Measurements from ENCODE around the gene SLIT1. TPM values are rescaled to one million over a fixed set of nuclear protein-coding genes. Genes with fewer than 3 reads are reported as not detected.

The SLIT1 gene
- total RNA-seq, 1 experiment from 2014 or later, result 1.0 TPM

DNA sequence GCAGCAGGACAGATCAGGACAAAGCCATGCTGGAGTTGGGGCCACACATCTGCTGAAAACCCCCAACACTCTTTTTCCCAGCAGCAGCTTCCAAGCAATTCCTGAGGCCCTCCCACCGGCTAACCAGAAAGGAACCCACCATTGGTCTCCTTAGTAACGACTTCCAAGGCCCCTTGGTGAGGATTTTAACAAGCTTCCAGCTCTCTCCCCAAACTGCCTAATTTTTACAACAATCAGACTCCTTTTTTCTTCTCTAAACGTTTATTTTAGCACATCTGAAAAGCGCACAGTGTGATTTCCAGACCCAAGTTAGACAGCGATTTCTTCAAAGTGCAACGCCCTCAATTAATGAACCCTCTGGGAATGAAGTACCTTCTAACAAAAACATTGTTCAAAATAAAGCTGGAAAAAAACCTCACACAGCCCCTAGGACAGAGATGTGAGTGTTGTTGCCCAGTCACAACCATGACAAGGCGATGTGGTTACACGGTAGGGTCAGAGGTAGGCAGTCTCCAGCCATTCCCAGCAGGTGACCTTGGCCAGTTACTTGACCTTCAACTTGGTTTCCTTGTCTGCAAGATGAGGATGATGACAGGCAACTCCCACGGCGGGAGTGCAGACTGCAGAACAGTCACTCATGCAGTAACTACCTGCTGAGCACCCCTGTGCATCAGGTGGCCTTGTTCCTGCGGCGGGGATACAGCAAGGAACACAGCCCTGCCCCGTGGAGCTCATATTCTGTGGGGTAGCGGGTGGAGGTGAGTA, 82.3 kb downstream of the SLIT1 start:
- H3K9ac ChIP-seq (ENCODE audit: low read length), result no peak overlapping the region
- DNase-seq, result no peak
- no peaks in the 10 kb centered on the region for H3K36me3 ChIP-seq (ENCODE audit: insufficient read depth, low read length)
- no peak overlapping the region for H2AFZ ChIP-seq (ENCODE audit: low read length)
- H3K27ac ChIP-seq (ENCODE audit: low read length), result no peak overlapping the region
- H3K27me3 ChIP-seq (ENCODE audit: low read length), result no peaks in the 10 kb centered on the region
- peaks cover 7% of the 10 kb centered on the region for H3K4me1 ChIP-seq (ENCODE audit: low read length)
- no peaks in the 10 kb centered on the region for H3K9me3 ChIP-seq (ENCODE audit: low read length)
- H3K4me3 ChIP-seq (ENCODE audit: low read length), result no peak overlapping the region
- no peaks in the 10 kb centered on the region for H3K79me2 ChIP-seq (ENCODE audit: low read length)
- H3K9me2 ChIP-seq (replicated peaks; ENCODE audit: insufficient read depth, low read length), result no peaks in the 10 kb centered on the region
- no peak overlapping the region for H3K4me2 ChIP-seq (ENCODE audit: low read depth, low read length, poor library complexity, severe bottlenecking)
- no peaks in the 10 kb centered on the region for H4K20me1 ChIP-seq (ENCODE audit: insufficient read depth, low read depth, low read length)

DNA sequence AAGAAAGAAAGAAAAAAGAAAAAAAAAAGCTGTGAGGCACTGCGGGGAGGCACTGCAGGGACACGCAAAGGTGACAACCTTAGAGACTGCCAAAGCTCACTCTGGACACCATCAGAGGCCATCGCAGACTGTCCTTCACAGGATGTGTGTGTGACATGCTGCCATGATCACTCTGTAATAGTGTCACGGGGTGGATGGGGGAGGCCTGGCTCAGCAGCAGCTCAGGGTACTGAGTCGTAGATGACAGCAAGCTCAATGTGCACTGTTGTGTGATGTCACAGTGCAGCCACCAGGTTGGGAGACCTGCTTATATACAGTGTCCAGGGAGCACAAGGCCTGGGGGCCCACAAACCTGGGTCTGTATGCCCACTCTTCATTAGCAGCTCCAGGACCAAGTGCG, 83.3 kb downstream of the SLIT1 start:
- H3K9me3 ChIP-seq (ENCODE audit: low read length), result no peaks in the 10 kb centered on the region
- H3K36me3 ChIP-seq (ENCODE audit: insufficient read depth, low read length), result no peaks in the 10 kb centered on the region

DNA sequence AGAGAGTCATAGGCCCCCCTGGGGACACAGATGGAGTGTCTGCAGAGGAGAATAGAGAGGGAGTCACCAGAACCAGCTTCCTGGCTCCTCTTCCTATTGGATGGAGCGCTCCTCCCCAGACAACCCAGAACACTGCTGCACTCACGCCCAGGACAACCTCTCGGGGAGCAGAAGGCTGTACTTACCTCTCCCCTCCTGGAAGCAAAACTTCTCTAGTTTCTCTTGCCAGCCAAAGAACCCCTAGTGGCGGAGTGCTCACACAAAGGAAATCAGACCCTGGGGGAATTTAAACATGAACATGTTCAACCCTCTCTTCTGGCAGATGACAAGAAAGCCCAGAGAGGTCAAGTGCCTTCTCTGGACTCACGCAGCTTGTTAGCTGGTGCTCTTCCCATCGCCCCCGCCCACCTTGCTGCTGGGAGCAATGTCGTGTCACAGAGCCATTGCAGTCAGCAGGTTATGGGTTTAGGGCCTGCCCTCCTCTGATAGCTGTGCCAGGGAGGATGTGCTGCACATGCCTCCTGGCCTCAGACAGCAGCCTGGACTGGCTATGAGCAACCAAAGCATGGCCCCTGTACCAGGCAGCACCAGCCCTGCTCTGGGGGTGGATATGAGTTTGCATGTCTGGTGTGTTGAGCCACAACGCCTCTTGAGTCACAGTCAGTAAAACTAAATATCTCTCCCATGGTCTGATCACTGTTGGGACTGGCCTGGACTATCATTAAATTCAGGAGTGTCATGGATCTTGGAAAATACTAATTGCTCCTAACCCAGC, 84.4 kb downstream of the SLIT1 start:
- H3K4me1 ChIP-seq (ENCODE audit: low read length), result peaks cover 7% of the 10 kb centered on the region
- no peaks in the 10 kb centered on the region for H3K36me3 ChIP-seq (ENCODE audit: insufficient read depth, low read length)

More for the DNA sequence above, 83.3 kb downstream of the SLIT1 start:
- DNase-seq, result no peak
- Histone ChIP-seq H3K9ac (ENCODE audit: low read length) (no peak overlapping the region), H3K79me2 (ENCODE audit: low read length) (no peaks in the 10 kb centered on the region), H3K27ac (ENCODE audit: low read length) (no peak overlapping the region), H2AFZ (ENCODE audit: low read length) (no peak overlapping the region), H4K20me1 (ENCODE audit: insufficient read depth, low read depth, low read length) (no peaks in the 10 kb centered on the region), H3K4me2 (ENCODE audit: low read depth, low read length, poor library complexity, severe bottlenecking) (no peak overlapping the region), H3K27me3 (ENCODE audit: low read length) (no peaks in the 10 kb centered on the region), H3K4me3 (ENCODE audit: low read length) (no peak overlapping the region), H3K9me2 (replicated peaks; ENCODE audit: insufficient read depth, low read length) (no peaks in the 10 kb centered on the region), H3K4me1 (ENCODE audit: low read length) (peaks cover 7% of the 10 kb centered on the region)

GRCh38 chr10:97100657-97101056, 85.1 kb downstream of the SLIT1 start:
- Histone ChIP-seq H3K36me3 (ENCODE audit: insufficient read depth, low read length) (no peaks in the 10 kb centered on the region), H3K27ac (ENCODE audit: low read length) (no peak overlapping the region), H4K20me1 (ENCODE audit: insufficient read depth, low read depth, low read length) (no peaks in the 10 kb centered on the region), H3K79me2 (ENCODE audit: low read length) (no peaks in the 10 kb centered on the region), H3K27me3 (ENCODE audit: low read length) (no peaks in the 10 kb centered on the region), H2AFZ (ENCODE audit: low read length) (no peak overlapping the region), H3K4me3 (ENCODE audit: low read length) (no peak overlapping the region), H3K4me2 (ENCODE audit: low read depth, low read length, poor library complexity, severe bottlenecking) (no peak overlapping the region), H3K4me1 (ENCODE audit: low read length) (peaks cover 9% of the 10 kb centered on the region), H3K9ac (ENCODE audit: low read length) (no peak overlapping the region), H3K9me3 (ENCODE audit: low read length) (no peaks in the 10 kb centered on the region), H3K9me2 (replicated peaks; ENCODE audit: insufficient read depth, low read length) (no peaks in the 10 kb centered on the region)
- no peak for DNase-seq

More for the DNA sequence above, 84.4 kb downstream of the SLIT1 start:
- Histone ChIP-seq H2AFZ (ENCODE audit: low read length) (no peak overlapping the region), H3K4me3 (ENCODE audit: low read length) (no peak overlapping the region), H3K9me3 (ENCODE audit: low read length) (no peaks in the 10 kb centered on the region), H3K27ac (ENCODE audit: low read length) (no peak overlapping the region), H3K79me2 (ENCODE audit: low read length) (no peaks in the 10 kb centered on the region), H3K9me2 (replicated peaks; ENCODE audit: insufficient read depth, low read length) (no peaks in the 10 kb centered on the region), H3K27me3 (ENCODE audit: low read length) (no peaks in the 10 kb centered on the region), H3K4me2 (ENCODE audit: low read depth, low read length, poor library complexity, severe bottlenecking) (no peak overlapping the region), H4K20me1 (ENCODE audit: insufficient read depth, low read depth, low read length) (no peaks in the 10 kb centered on the region), H3K9ac (ENCODE audit: low read length) (no peak overlapping the region)
- peak; percentile 49 for DNase-seq

DNA sequence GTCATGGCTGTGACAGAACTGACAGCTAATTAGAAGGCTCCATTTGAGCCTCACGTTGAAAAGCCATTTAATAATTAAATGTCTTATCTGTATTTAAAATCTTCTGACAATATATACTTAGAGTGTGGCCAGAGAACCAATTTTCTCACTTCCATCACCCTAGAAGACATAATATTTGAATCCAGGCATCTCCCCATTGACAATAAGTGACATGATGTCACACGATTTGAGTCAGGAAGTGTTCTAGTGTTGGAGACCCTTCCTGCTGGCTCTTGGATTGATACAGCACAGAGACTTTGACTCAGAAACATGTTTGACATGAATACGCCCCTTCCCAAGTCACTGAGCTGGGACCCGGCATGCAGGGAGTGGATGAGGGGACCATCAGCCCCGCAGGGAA, 85.9 kb downstream of the SLIT1 start:
- Histone ChIP-seq H4K20me1 (ENCODE audit: insufficient read depth, low read depth, low read length) (no peaks in the 10 kb centered on the region), H3K4me2 (ENCODE audit: low read depth, low read length, poor library complexity, severe bottlenecking) (no peak overlapping the region), H3K9me2 (replicated peaks; ENCODE audit: insufficient read depth, low read length) (no peaks in the 10 kb centered on the region), H3K4me1 (ENCODE audit: low read length) (peaks cover 13% of the 10 kb centered on the region), H3K9me3 (ENCODE audit: low read length) (no peaks in the 10 kb centered on the region), H3K9ac (ENCODE audit: low read length) (no peak overlapping the region), H2AFZ (ENCODE audit: low read length) (no peak overlapping the region), H3K36me3 (ENCODE audit: insufficient read depth, low read length) (no peaks in the 10 kb centered on the region), H3K27ac (ENCODE audit: low read length) (no peak overlapping the region), H3K79me2 (ENCODE audit: low read length) (no peaks in the 10 kb centered on the region), H3K27me3 (ENCODE audit: low read length) (no peaks in the 10 kb centered on the region), H3K4me3 (ENCODE audit: low read length) (no peak overlapping the region)
- DNase-seq, result no peak

GRCh38 chr10:97099089-97099488, 86.7 kb downstream of the SLIT1 start:
- no peak overlapping the region for H3K4me2 ChIP-seq (ENCODE audit: low read depth, low read length, poor library complexity, severe bottlenecking)
- H3K79me2 ChIP-seq (ENCODE audit: low read length), result no peaks in the 10 kb centered on the region
- peaks cover 13% of the 10 kb centered on the region for H3K4me1 ChIP-seq (ENCODE audit: low read length)

DNA sequence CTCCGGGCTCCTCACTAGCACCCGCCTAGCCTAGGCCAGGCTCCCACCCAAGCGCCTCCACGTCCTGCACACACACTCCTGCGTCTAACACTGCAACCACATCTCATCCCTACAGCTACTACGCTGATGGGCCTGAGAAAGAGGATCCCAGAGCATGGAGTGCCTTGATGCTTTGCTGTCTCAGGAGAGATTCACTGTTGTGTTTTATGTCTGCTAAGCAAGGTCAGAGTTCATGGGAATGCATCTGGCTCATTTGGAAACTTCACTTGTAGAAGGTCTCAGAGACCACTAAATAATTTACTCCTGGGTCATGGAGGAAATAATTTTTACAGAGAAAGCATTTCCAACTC, 88.7 kb downstream of the SLIT1 start:
- no peaks in the 10 kb centered on the region for H3K27me3 ChIP-seq (ENCODE audit: low read length)
- H3K79me2 ChIP-seq (ENCODE audit: low read length), result no peaks in the 10 kb centered on the region
- H3K4me3 ChIP-seq (ENCODE audit: low read length), result no peak overlapping the region
- no peak for DNase-seq
- no peak overlapping the region for H3K27ac ChIP-seq (ENCODE audit: low read length)
- H3K9me3 ChIP-seq (ENCODE audit: low read length), result no peaks in the 10 kb centered on the region
- no peaks in the 10 kb centered on the region for H4K20me1 ChIP-seq (ENCODE audit: insufficient read depth, low read depth, low read length)
- no peak overlapping the region for H3K4me2 ChIP-seq (ENCODE audit: low read depth, low read length, poor library complexity, severe bottlenecking)
- H3K9me2 ChIP-seq (replicated peaks; ENCODE audit: insufficient read depth, low read length), result no peaks in the 10 kb centered on the region
- peaks cover 13% of the 10 kb centered on the region for H3K4me1 ChIP-seq (ENCODE audit: low read length)
- no peak overlapping the region for H2AFZ ChIP-seq (ENCODE audit: low read length)
- no peaks in the 10 kb centered on the region for H3K36me3 ChIP-seq (ENCODE audit: insufficient read depth, low read length)
- no peak overlapping the region for H3K9ac ChIP-seq (ENCODE audit: low read length)

More at GRCh38 chr10:97099089-97099488, 86.7 kb downstream of the SLIT1 start:
- Histone ChIP-seq H2AFZ (ENCODE audit: low read length) (no peak overlapping the region), H3K9me2 (replicated peaks; ENCODE audit: insufficient read depth, low read length) (no peaks in the 10 kb centered on the region), H4K20me1 (ENCODE audit: insufficient read depth, low read depth, low read length) (no peaks in the 10 kb centered on the region), H3K36me3 (ENCODE audit: insufficient read depth, low read length) (no peaks in the 10 kb centered on the region), H3K27ac (ENCODE audit: low read length) (no peak overlapping the region), H3K4me3 (ENCODE audit: low read length) (no peak overlapping the region), H3K9me3 (ENCODE audit: low read length) (no peaks in the 10 kb centered on the region), H3K27me3 (ENCODE audit: low read length) (no peaks in the 10 kb centered on the region), H3K9ac (ENCODE audit: low read length) (no peak overlapping the region)
- no peak for DNase-seq

DNA sequence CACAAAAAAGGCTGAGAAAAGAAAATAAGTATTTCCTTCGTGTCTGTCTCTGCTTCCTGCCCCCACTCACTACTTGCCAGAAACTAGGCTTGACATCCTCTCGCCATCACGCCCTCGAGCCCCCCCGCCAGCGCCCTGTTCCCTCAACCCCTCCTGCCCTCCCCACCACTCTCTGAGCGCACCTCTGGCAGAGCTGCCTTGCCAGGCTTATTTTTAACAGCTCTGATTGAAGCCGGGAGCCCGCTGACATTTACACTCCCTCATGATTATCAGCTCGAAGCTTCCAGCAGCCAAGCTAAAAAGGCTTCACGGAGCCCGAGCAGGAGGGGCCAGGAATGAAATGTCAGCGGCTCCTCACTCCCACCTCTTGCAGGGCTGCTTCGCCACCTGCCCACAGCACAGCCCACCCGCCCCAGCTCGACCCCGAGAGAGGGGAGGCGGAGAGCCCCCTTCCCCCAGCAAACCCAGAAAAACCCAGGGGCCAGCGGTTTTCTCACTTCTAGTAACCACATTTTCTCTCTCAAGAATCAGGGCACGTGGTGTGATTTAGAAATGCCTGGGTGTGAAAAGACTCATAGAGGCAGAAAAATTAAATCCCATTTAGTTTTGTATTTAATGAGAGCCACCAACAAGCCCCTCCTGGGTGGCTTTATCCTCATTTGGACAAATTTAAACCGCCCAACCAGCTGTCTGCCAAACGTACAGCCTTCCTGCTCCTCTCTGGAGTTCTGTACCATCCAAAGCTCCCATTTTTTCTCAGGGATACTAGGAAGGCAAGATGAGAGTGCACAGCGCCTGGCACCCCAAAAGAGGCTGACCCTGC, 89.3 kb downstream of the SLIT1 start:
- Histone ChIP-seq H3K36me3 (ENCODE audit: insufficient read depth, low read length) (no peaks in the 10 kb centered on the region), H3K4me1 (ENCODE audit: low read length) (peaks cover 13% of the 10 kb centered on the region), H3K79me2 (ENCODE audit: low read length) (no peaks in the 10 kb centered on the region), H3K9me3 (ENCODE audit: low read length) (no peaks in the 10 kb centered on the region), H3K27ac (ENCODE audit: low read length) (no peak overlapping the region), H3K27me3 (ENCODE audit: low read length) (no peaks in the 10 kb centered on the region), H3K9me2 (replicated peaks; ENCODE audit: insufficient read depth, low read length) (no peaks in the 10 kb centered on the region), H3K9ac (ENCODE audit: low read length) (no peak overlapping the region), H3K4me2 (ENCODE audit: low read depth, low read length, poor library complexity, severe bottlenecking) (no peak overlapping the region), H4K20me1 (ENCODE audit: insufficient read depth, low read depth, low read length) (no peaks in the 10 kb centered on the region), H2AFZ (ENCODE audit: low read length) (no peak overlapping the region), H3K4me3 (ENCODE audit: low read length) (no peak overlapping the region)
- no peak for DNase-seq
